ENCODE measurements around the gene TTC38. TPM values are rescaled to one million over a fixed set of nuclear protein-coding genes. Genes with fewer than 3 reads are reported as not detected.
A peak's percentile ranks its signal among the peaks of the same experiment; 100 is the strongest.
"Not testable (repeated sequence)": the region's sequence is repeated elsewhere in the genome, so short reads cannot be mapped to it uniquely, and the experiment has no call there.

TTC38 gene
- total and polyA plus RNA-seq, 2 donors from 2014 or later = 41.3 to 100 TPM

GRCh38 chr22:46263216-46263590, 4.6 kb upstream of the TTC38 start, which contains the start of gene PKDREJ:
PKDREJ (minus strand) TSS chr22:46263343; CDS start chr22:46263322, 21 bp downstream.
- no peaks in the 10 kb centered on the region for H3K9me3 ChIP-seq (ENCODE audit: control insufficient read depth in 2 of 3, insufficient read depth in 1 of 3, low read length in 3 of 3)
- DNase-seq = no peak
- peaks cover 2% of the 10 kb centered on the region for H3K27me3 ChIP-seq (ENCODE audit: control insufficient read depth, insufficient read depth, low read length)
- FAIRE-seq = no peak
- H3K9ac ChIP-seq (ENCODE audit: low read length in 3 of 3) = no peak within 1 kb of the TSS
- TF ChIP-seq, protein P1, sequence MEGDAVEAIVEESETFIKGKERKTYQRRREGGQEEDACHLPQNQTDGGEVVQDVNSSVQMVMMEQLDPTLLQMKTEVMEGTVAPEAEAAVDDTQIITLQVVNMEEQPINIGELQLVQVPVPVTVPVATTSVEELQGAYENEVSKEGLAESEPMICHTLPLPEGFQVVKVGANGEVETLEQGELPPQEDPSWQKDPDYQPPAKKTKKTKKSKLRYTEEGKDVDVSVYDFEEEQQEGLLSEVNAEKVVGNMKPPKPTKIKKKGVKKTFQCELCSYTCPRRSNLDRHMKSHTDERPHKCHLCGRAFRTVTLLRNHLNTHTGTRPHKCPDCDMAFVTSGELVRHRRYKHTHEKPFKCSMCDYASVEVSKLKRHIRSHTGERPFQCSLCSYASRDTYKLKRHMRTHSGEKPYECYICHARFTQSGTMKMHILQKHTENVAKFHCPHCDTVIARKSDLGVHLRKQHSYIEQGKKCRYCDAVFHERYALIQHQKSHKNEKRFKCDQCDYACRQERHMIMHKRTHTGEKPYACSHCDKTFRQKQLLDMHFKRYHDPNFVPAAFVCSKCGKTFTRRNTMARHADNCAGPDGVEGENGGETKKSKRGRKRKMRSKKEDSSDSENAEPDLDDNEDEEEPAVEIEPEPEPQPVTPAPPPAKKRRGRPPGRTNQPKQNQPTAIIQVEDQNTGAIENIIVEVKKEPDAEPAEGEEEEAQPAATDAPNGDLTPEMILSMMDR (IDR thresholded peaks at IDR 0.05; ENCODE audit: borderline replicate concordance, extremely low read depth, insufficient read depth) = no peak
- H3K36me3 ChIP-seq (ENCODE audit: control insufficient read depth in 2 of 3, insufficient read depth in 3 of 3, low read length in 3 of 3) = no peaks in the 10 kb centered on the region
- H3K4me1 ChIP-seq (ENCODE audit: control insufficient read depth in 2 of 3, insufficient read depth in 2 of 3, low read depth in 1 of 3, low read length in 3 of 3) = peaks cover 0 to 6% (median 6%) of the 10 kb centered on the region in 3 donors
- peak within 1 kb of the TSS in 1 of 2 donors; percentile 11 for H3K27ac ChIP-seq (ENCODE audit: low read depth in 2 of 2, low read length in 2 of 2)
- no peak within 1 kb of the TSS for H3K4me3 ChIP-seq (ENCODE audit: low read length in 3 of 3)
- intact Hi-C loops (cut with DNase I) = no loop called here

GRCh38 chr22:46264520-46264919, 3.3 kb upstream of the TTC38 start:
- H3K4me3 ChIP-seq (ENCODE audit: low read length in 3 of 3); H3K27me3 ChIP-seq (ENCODE audit: control insufficient read depth, insufficient read depth, low read length); H3K9ac ChIP-seq (ENCODE audit: low read length in 3 of 3); intact Hi-C loops (cut with DNase I); H3K36me3 ChIP-seq (ENCODE audit: control insufficient read depth in 2 of 3, insufficient read depth in 3 of 3, low read length in 3 of 3); FAIRE-seq; H3K9me3 ChIP-seq (ENCODE audit: control insufficient read depth in 2 of 3, insufficient read depth in 1 of 3, low read length in 3 of 3): not testable (repeated sequence)
- Histone ChIP-seq H3K27ac (ENCODE audit: low read depth in 2 of 2, low read length in 2 of 2) (peak overlapping the region in 1 of 2 donors; percentile 11), H3K4me1 (ENCODE audit: control insufficient read depth in 2 of 3, insufficient read depth in 2 of 3, low read depth in 1 of 3, low read length in 3 of 3) (peaks cover 0 to 12% (median 10%) of the 10 kb centered on the region in 3 donors)
- DNase-seq = peak in 1 of 5 donors; percentile 16

- DNase-seq; H3K36me3 ChIP-seq (ENCODE audit: control insufficient read depth in 2 of 3, insufficient read depth in 3 of 3, low read length in 3 of 3); H3K27ac ChIP-seq (ENCODE audit: low read depth in 2 of 2, low read length in 2 of 2); intact Hi-C loops (cut with DNase I); FAIRE-seq; H3K9me3 ChIP-seq (ENCODE audit: control insufficient read depth in 2 of 3, insufficient read depth in 1 of 3, low read length in 3 of 3); H3K4me3 ChIP-seq (ENCODE audit: low read length in 3 of 3); H3K9ac ChIP-seq (ENCODE audit: low read length in 3 of 3); H3K27me3 ChIP-seq (ENCODE audit: control insufficient read depth, insufficient read depth, low read length): not testable (repeated sequence)
- H3K4me1 ChIP-seq (ENCODE audit: control insufficient read depth in 2 of 3, insufficient read depth in 2 of 3, low read depth in 1 of 3, low read length in 3 of 3) = peaks cover 0 to 12% (median 10%) of the 10 kb centered on the region in 3 donors
Observed at GRCh38 chr22:46265627-46266026, 2.2 kb upstream of the TTC38 start.

- intact Hi-C loops (cut with DNase I) = no loop called here
Observed at GRCh38 chr22:46269564-46269963, 1.8 kb downstream of the TTC38 start.

More at GRCh38 chr22:46269564-46269963, 1.8 kb downstream of the TTC38 start:
- H3K4me1 ChIP-seq (ENCODE audit: control insufficient read depth in 2 of 3, insufficient read depth in 2 of 3, low read depth in 1 of 3, low read length in 3 of 3) = peaks cover 0 to 14% (median 10%) of the 10 kb centered on the region in 3 donors
- H3K4me3 ChIP-seq (ENCODE audit: low read length in 3 of 3) = peak overlapping the region in 2 of 3 donors; percentile 63 to 96
- no peaks in the 10 kb centered on the region for H3K27me3 ChIP-seq (ENCODE audit: control insufficient read depth, insufficient read depth, low read length)
- DNase-seq = no peak
- peak overlapping the region in 2 of 3 donors; percentile 33 to 77 for H3K9ac ChIP-seq (ENCODE audit: low read length in 3 of 3)
- FAIRE-seq = no peak
- peaks cover 0 to 35% (median 19%) of the 10 kb centered on the region in 3 donors for H3K36me3 ChIP-seq (ENCODE audit: control insufficient read depth in 2 of 3, insufficient read depth in 3 of 3, low read length in 3 of 3)
- TF ChIP-seq, protein P1 (IDR thresholded peaks at IDR 0.05; ENCODE audit: borderline replicate concordance, extremely low read depth, insufficient read depth) = no peak
- peak overlapping the region; percentile 33 to 92 for H3K27ac ChIP-seq (ENCODE audit: low read depth in 2 of 2, low read length in 2 of 2)
- no peaks in the 10 kb centered on the region for H3K9me3 ChIP-seq (ENCODE audit: control insufficient read depth in 2 of 3, insufficient read depth in 1 of 3, low read length in 3 of 3)
